GM12878 (cell line): ENCODE results near the gene PLSCR3. TPM values are rescaled to one million over a fixed set of nuclear protein-coding genes. Genes with fewer than 3 reads are reported as not detected.

Experiments
- CHD4 ChIP-seq: fragments of 200-600 bp; sonication (generic); IDR thresholded peaks from 2 replicates; pipeline ENCODE4 v1.6.1; 2016; ENCODE audit warnings: mild to moderate bottlenecking
- KAT2A ChIP-seq: conservative IDR thresholded peaks from 2 replicates; pipeline ENCODE4 v1.6.1; 2011; ENCODE audit warnings: low read depth, low read length; ENCODE audit not compliant: control insufficient read depth
- MEF2B ChIP-seq: fragments of 450-650 bp; IDR thresholded peaks from 2 replicates; pipeline ENCODE4 v1.6.1; 2018; ENCODE audit warnings: mild to moderate bottlenecking, moderate library complexity; ENCODE audit not compliant: partially characterized antibody, poor library complexity, severe bottlenecking
- MTA3 ChIP-seq: IDR thresholded peaks from 2 replicates; pipeline ENCODE4 v1.6.1; 2012; ENCODE audit warnings: low read length, inconsistent platforms, borderline replicate concordance
- NFXL1 ChIP-seq: fragments of 450-650 bp; IDR thresholded peaks from 2 replicates; pipeline ENCODE4 v1.6.1; 2017; ENCODE audit warnings: antibody characterized with exemption, mild to moderate bottlenecking, borderline replicate concordance
- SKIL ChIP-seq: fragments of 450-650 bp; IDR thresholded peaks from 2 replicates; pipeline ENCODE4 v1.6.1; 2017; ENCODE audit warnings: mild to moderate bottlenecking, low read depth, inconsistent platforms; ENCODE audit not compliant: poor library complexity, severe bottlenecking
- SMAD1 ChIP-seq: fragments of 450-650 bp; IDR thresholded peaks from 2 replicates; pipeline ENCODE4 v1.6.1; 2018; ENCODE audit warnings: mild to moderate bottlenecking, low read depth; ENCODE audit not compliant: partially characterized antibody
- STAT1 ChIP-seq: fragments of 450-650 bp; conservative IDR thresholded peaks from 2 replicates; pipeline ENCODE4 v1.6.1; 2014; ENCODE audit warnings: antibody characterized with exemption, mild to moderate bottlenecking
- TBL1XR1 ChIP-seq: IDR thresholded peaks from 2 replicates; pipeline ENCODE4 v1.6.1; 2012; ENCODE audit warnings: low read depth, low read length, improper control_type of control experiment
- ZBED1 ChIP-seq: IDR thresholded peaks from 2 replicates; pipeline ENCODE4 v1.6.1; 2016; ENCODE audit warnings: borderline replicate concordance
- ZBTB33 ChIP-seq: fragments of 450-650 bp; IDR thresholded peaks from 2 replicates; pipeline ENCODE4 v1.6.1; 2017; ENCODE audit warnings: mild to moderate bottlenecking
- ZBTB40 ChIP-seq: fragments of 450-650 bp; IDR thresholded peaks from 2 replicates; pipeline ENCODE4 v1.6.1; 2016; ENCODE audit warnings: mild to moderate bottlenecking, moderate library complexity, borderline replicate concordance
- polyA plus RNA-seq, 11 experiments: library from polyadenylated mRNA; depleted of rRNA in 4 of 11; unstranded in 6 of 11; stranded (reverse) in 5 of 11; fragments of >200 nt; fragmentation: Nextera tagmentation in 4 of 11; fragmentation: Illumina TruSeq in 1 of 11; extraction: Ambion mirVana in 4 of 11; extraction: Trizol in 1 of 11; gene quantifications; 1 replicate in 1 of 11; 2 replicates in 10 of 11; pipeline versions ENCODE4 v1.2.1 to v1.2.3, GENCODE V29; 2011 to 2016; ENCODE audit warnings: inconsistent platforms in 2 of 11, missing spikeins in 2 of 11, low read depth in 1 of 11
- total RNA-seq, 4 experiments: library from RNA; depleted of rRNA in 3 of 4; stranded (reverse); fragments of >200 nt in 3 of 4; fragmentation: Illumina TruSeq in 1 of 4; extraction: Trizol in 1 of 4; gene quantifications; 2 replicates each; pipeline versions ENCODE4 v1.2.1 to v1.2.3, GENCODE V29; 2013 to 2021

PLSCR3 gene
- total and polyA plus RNA-seq, 10 of the 15 experiments (the other 5 are each of a cell fraction or from before 2014, with no cell fraction given), result 9.9 to 51.4 (median 43.4) TPM

- TF ChIP-seq ZBTB40, result no peak
- no peak for TF ChIP-seq SKIL
- TF ChIP-seq CHD4, result no peak
- TF ChIP-seq ZBTB33, result no peak
- TF ChIP-seq SMAD1, result no peak
- no peak for TF ChIP-seq MEF2B
- TF ChIP-seq STAT1, result no peak
- TF ChIP-seq KAT2A, result no peak
- TF ChIP-seq NFXL1, result no peak
- no peak for TF ChIP-seq ZBED1
- TF ChIP-seq TBL1XR1, result no peak
- TF ChIP-seq MTA3, result no peak
Measured at GRCh38 chr17:7426203-7426863, 32.0 kb upstream of the PLSCR3 start (continued).
